ENCODE results near the gene CCDC177. TPM values are rescaled to one million over a fixed set of nuclear protein-coding genes. Genes with fewer than 3 reads are reported as not detected.

CCDC177 gene
- total and polyA plus RNA-seq, 4 donors, result 0.01 TPM; not detected in 3

DNA sequence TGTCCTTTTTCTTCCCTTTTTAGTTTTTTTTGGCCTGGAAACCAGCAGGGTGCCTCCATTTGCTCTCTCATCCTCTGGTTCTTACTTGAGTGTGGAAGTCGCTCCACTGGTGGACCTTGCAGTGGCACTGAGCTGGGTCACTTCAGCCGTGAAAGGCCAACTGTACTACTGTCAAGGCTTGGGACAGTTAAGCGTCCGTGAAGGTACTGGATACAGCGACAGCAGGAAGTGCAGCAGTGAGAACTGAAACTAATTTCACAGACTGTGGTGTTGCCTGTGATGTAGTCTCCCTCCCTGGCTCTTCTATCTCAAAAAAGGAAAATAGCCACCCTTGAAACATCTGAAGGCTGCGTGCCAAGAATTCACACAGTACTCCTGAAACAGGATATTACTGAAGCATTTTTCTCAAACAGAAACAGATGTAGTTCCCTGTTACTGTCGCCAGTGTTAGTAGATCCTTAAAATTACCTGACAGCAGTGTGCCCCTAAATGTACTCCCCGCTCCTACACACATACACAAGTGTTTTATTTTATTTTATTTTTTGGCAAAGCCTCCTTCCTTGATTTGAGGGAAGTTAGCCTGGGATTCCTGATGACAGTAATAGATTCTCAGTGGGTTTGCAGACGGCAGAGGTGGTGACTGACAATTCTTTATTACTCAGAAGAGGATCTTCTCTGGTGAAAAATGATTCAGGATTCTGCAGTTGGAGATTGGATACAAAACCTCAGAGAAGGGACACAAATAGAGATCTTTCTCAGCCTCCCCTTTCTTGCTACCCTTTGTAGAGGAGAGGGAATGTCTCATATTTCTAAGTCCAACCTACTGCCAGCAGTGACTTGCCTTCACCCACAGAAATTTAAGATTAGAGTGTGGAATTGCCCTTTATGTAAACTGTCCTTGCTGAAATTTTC, 41.1 kb upstream of the CCDC177 start:
- TF ChIP-seq, protein P1, sequence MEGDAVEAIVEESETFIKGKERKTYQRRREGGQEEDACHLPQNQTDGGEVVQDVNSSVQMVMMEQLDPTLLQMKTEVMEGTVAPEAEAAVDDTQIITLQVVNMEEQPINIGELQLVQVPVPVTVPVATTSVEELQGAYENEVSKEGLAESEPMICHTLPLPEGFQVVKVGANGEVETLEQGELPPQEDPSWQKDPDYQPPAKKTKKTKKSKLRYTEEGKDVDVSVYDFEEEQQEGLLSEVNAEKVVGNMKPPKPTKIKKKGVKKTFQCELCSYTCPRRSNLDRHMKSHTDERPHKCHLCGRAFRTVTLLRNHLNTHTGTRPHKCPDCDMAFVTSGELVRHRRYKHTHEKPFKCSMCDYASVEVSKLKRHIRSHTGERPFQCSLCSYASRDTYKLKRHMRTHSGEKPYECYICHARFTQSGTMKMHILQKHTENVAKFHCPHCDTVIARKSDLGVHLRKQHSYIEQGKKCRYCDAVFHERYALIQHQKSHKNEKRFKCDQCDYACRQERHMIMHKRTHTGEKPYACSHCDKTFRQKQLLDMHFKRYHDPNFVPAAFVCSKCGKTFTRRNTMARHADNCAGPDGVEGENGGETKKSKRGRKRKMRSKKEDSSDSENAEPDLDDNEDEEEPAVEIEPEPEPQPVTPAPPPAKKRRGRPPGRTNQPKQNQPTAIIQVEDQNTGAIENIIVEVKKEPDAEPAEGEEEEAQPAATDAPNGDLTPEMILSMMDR (IDR thresholded peaks at IDR 0.05; ENCODE audit: control extremely low read depth, extremely low read depth), result no peak
- peak; percentile 30 for ATAC-seq (ENCODE audit: insufficient read depth, low FRiP score)
- peak; percentile 18 to 66 (median 54) for DNase-seq
- Histone ChIP-seq H3K27me3 (ENCODE audit: control insufficient read depth in 3 of 3, insufficient read depth in 3 of 3, low read length in 2 of 3) (no peaks in the 10 kb centered on the region), H3K9me3 (ENCODE audit: control insufficient read depth in 4 of 4, insufficient read depth in 3 of 4, low read length in 3 of 4) (no peaks in the 10 kb centered on the region), H3K36me3 (ENCODE audit: control insufficient read depth in 4 of 4, insufficient read depth in 4 of 4, low read length in 4 of 4) (no peaks in the 10 kb centered on the region), H3K4me1 (ENCODE audit: control insufficient read depth in 5 of 5, insufficient read depth in 5 of 5, low read length in 5 of 5) (peaks cover 12 to 64% (median 25%) of the 10 kb centered on the region in 5 donors), H3K27ac (ENCODE audit: low read depth in 1 of 2, low read length in 1 of 2) (peak overlapping the region; percentile 43 to 69), H3K4me3 (no peak overlapping the region), H3K9ac (ENCODE audit: insufficient read depth in 1 of 2, low read length in 2 of 2) (peak overlapping the region in 1 of 2 donors; percentile 16)
- 11% methylated on average over 9 of the region's 9 CpGs for WGBS, 2 donors

DNA sequence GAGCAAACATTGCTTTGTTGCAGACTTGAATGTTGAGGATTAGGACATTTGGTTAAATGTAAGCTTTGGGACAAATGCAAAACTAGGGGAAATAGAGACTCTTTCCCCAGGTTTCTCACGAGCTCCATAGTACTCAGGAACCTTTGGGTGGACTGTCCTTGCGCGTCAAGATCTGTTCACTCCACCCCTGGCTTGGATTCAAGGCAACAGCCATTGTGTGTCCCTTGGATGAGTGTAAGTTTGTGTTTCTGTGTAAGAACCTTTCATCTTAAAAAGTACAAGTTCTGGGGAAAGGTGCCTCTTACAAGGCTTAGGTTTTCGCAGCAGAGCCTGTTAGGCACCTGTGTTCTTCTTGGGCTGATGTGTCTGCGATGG, 40.4 kb upstream of the CCDC177 start:
- TF ChIP-seq, protein P1 (IDR thresholded peaks at IDR 0.05; ENCODE audit: control extremely low read depth, extremely low read depth), result no peak
- peaks cover 15 to 59% (median 25%) of the 10 kb centered on the region in 5 donors for H3K4me1 ChIP-seq (ENCODE audit: control insufficient read depth in 5 of 5, insufficient read depth in 5 of 5, low read length in 5 of 5)
- DNase-seq (no peak), ATAC-seq (ENCODE audit: insufficient read depth, low FRiP score) (no peak)
- no peaks in the 10 kb centered on the region for H3K27me3 ChIP-seq (ENCODE audit: control insufficient read depth in 3 of 3, insufficient read depth in 3 of 3, low read length in 2 of 3)
- H3K9me3 ChIP-seq (ENCODE audit: control insufficient read depth in 4 of 4, insufficient read depth in 3 of 4, low read length in 3 of 4), result no peaks in the 10 kb centered on the region
- 53 to 55% methylated on average over 5 of the region's 5 CpGs for WGBS, 2 donors
- H3K36me3 ChIP-seq (ENCODE audit: control insufficient read depth in 4 of 4, insufficient read depth in 4 of 4, low read length in 4 of 4), result no peaks in the 10 kb centered on the region
- no peak overlapping the region for H3K9ac ChIP-seq (ENCODE audit: insufficient read depth in 1 of 2, low read length in 2 of 2)
- peak overlapping the region; percentile 43 to 69 for H3K27ac ChIP-seq (ENCODE audit: low read depth in 1 of 2, low read length in 1 of 2)
- no peak overlapping the region for H3K4me3 ChIP-seq

DNA sequence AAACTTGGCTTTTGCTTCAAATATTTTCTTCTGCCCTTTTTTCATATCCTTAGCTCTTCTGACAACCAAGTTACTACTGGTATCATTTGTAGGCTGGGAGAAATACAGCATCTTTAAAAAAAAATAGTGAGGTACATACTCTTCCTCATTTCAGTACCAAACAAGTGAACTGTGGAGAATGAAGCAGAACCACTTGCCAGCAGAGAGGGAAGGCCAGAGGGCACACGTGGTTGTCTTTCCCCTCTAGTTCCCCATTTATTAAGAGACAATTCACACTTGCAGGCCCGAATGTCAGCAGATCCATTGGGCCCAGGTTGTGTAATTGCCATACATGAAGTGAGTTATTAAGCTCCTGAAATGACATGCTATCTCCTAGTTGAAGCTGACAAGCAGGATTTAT, 39.9 kb upstream of the CCDC177 start:
- H3K27ac ChIP-seq (ENCODE audit: low read depth in 1 of 2, low read length in 1 of 2), result peak overlapping the region; percentile 43 to 69
- no peaks in the 10 kb centered on the region for H3K9me3 ChIP-seq (ENCODE audit: control insufficient read depth in 4 of 4, insufficient read depth in 3 of 4, low read length in 3 of 4)
- H3K4me1 ChIP-seq (ENCODE audit: control insufficient read depth in 5 of 5, insufficient read depth in 5 of 5, low read length in 5 of 5), result peaks cover 14 to 58% (median 25%) of the 10 kb centered on the region in 5 donors
- no peak overlapping the region for H3K4me3 ChIP-seq
- no peaks in the 10 kb centered on the region for H3K36me3 ChIP-seq (ENCODE audit: control insufficient read depth in 4 of 4, insufficient read depth in 4 of 4, low read length in 4 of 4)
- WGBS, 2 donors, result 3 to 7% methylated on average over 2 of the region's 2 CpGs
- no peak overlapping the region for H3K9ac ChIP-seq (ENCODE audit: insufficient read depth in 1 of 2, low read length in 2 of 2)
- H3K27me3 ChIP-seq (ENCODE audit: control insufficient read depth in 3 of 3, insufficient read depth in 3 of 3, low read length in 2 of 3), result no peaks in the 10 kb centered on the region
- ATAC-seq (ENCODE audit: insufficient read depth, low FRiP score) (peak; percentile 9), DNase-seq (no peak)
- TF ChIP-seq, protein P1 (IDR thresholded peaks at IDR 0.05; ENCODE audit: control extremely low read depth, extremely low read depth), result no peak
